ENCODE results near the gene RTBDN.

- TF ChIP-seq CTCF (IDR thresholded peaks at IDR 0.05) (no peak), POLR2A (IDR thresholded peaks at IDR 0.05) (no peak)
Measured at GRCh38 chr19:12792853-12793289, 41.5 kb downstream of the RTBDN start.
